Neural progenitor cell (in vitro differentiated cells): ENCODE measurements around the gene ZNF35.

Source experiments
- CTCF ChIP-seq: fragments of 200-600 bp; sonication (generic); IDR thresholded peaks from 2 replicates; pipeline ENCODE4 v1.5.1; 2017; ENCODE audit warnings: antibody characterized with exemption, mild to moderate bottlenecking
- EZH2 ChIP-seq: fragments of 200-600 bp; sonication (generic); IDR thresholded peaks from 2 replicates; pipeline ENCODE4 v1.6.1; 2017; ENCODE audit warnings: antibody characterized with exemption, mild to moderate bottlenecking, moderate library complexity
- EZH2phosphoT487 ChIP-seq: fragments of 200-600 bp; sonication (generic); IDR thresholded peaks from 2 replicates; pipeline ENCODE4 v1.6.1; 2017; ENCODE audit warnings: antibody characterized with exemption

GRCh38 chr3:44687898-44688297 lies 39.4 kb downstream of the ZNF35 start:
- TF ChIP-seq CTCF (no peak), EZH2 (no peak), EZH2phosphoT487 (no peak)
